ENCODE measurements around the gene TMEM117.

TMEM117 gene

GRCh38 chr12:44357494-44357893 lies 521.6 kb downstream of the TMEM117 start:
- POLR2A ChIA-PET = no interaction called here
- Histone ChIP-seq H3K9me3 (ENCODE audit: control insufficient read depth, insufficient read depth, low read depth, low read length) (no peaks in the 10 kb centered on the region), H3K36me3 (ENCODE audit: control insufficient read depth in 2 of 2, insufficient read depth in 1 of 2, low read length in 2 of 2) (no peaks in the 10 kb centered on the region), H3K27ac (ENCODE audit: extremely low read depth, low read depth, low read length) (no peak overlapping the region), H3K4me3 (ENCODE audit: low read depth, low read length) (no peak overlapping the region), H3K4me1 (ENCODE audit: control insufficient read depth, insufficient read depth, low read length) (0 out of 2 replicates have a peak, but pooled peaks cover 2% of the 10 kb centered on the region)
- CTCF ChIA-PET = interaction anchor here (0.5 to 0.9 kb wide), 2 partner anchors 253 to 356 kb away, joined by 3 read pairs; no protein-coding TSS in a partner anchor
- TF ChIP-seq ZNF223 (tag by site-specific recombination; IDR thresholded peaks at IDR 0.05) = no peak
- no peak for TF ChIP-seq KLF16 (tag by site-specific recombination; IDR thresholded peaks at IDR 0.05)
- no peak for TF ChIP-seq ZNF311 (tag by site-specific recombination; IDR thresholded peaks at IDR 0.05; ENCODE audit: borderline replicate concordance)
- TF ChIP-seq ZNF2 (tag by site-specific recombination; IDR thresholded peaks at IDR 0.05) = no peak
- no peak for TF ChIP-seq ZNF473 (tag by site-specific recombination; IDR thresholded peaks at IDR 0.05)
- no peak for TF ChIP-seq ZNF707 (tag by site-specific recombination; IDR thresholded peaks at IDR 0.05)
- no peak for TF ChIP-seq ZNF114 (tag by site-specific recombination; IDR thresholded peaks at IDR 0.05)
- TF ChIP-seq SETDB1 (IDR thresholded peaks at IDR 0.05; ENCODE audit: insufficient read length, low read length) = no peak
- no peak for TF ChIP-seq ZNF549 (tag by site-specific recombination; IDR thresholded peaks at IDR 0.05)
- no peak for TF ChIP-seq ZNF133 (tag by site-specific recombination; IDR thresholded peaks at IDR 0.05)
- TF ChIP-seq, protein P1, sequence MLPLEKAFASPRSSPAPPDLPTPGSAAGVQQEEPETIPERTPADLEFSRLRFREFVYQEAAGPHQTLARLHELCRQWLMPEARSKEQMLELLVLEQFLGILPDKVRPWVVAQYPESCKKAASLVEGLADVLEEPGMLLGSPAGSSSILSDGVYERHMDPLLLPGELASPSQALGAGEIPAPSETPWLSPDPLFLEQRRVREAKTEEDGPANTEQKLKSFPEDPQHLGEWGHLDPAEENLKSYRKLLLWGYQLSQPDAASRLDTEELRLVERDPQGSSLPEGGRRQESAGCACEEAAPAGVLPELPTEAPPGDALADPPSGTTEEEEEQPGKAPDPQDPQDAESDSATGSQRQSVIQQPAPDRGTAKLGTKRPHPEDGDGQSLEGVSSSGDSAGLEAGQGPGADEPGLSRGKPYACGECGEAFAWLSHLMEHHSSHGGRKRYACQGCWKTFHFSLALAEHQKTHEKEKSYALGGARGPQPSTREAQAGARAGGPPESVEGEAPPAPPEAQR (tag by site-specific recombination; IDR thresholded peaks at IDR 0.05) = no peak
- no peak for TF ChIP-seq ZNF510 (tag by site-specific recombination; IDR thresholded peaks at IDR 0.05; ENCODE audit: insufficient replicate concordance)
- no peak for TF ChIP-seq PRDM1 (tag by site-specific recombination; IDR thresholded peaks at IDR 0.05)
- TF ChIP-seq, protein P2, sequence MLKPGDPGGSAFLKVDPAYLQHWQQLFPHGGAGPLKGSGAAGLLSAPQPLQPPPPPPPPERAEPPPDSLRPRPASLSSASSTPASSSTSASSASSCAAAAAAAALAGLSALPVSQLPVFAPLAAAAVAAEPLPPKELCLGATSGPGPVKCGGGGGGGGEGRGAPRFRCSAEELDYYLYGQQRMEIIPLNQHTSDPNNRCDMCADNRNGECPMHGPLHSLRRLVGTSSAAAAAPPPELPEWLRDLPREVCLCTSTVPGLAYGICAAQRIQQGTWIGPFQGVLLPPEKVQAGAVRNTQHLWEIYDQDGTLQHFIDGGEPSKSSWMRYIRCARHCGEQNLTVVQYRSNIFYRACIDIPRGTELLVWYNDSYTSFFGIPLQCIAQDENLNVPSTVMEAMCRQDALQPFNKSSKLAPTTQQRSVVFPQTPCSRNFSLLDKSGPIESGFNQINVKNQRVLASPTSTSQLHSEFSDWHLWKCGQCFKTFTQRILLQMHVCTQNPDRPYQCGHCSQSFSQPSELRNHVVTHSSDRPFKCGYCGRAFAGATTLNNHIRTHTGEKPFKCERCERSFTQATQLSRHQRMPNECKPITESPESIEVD (tag by site-specific recombination; IDR thresholded peaks at IDR 0.05) = no peak
- TF ChIP-seq ZFHX2 (tag by site-specific recombination; conservative IDR thresholded peaks at IDR 0.05) = no peak
- no peak for TF ChIP-seq ZIC2 (tag by site-specific recombination; IDR thresholded peaks at IDR 0.05)
- TF ChIP-seq ZNF423 (tag by site-specific recombination; IDR thresholded peaks at IDR 0.05) = no peak
- no peak for TF ChIP-seq SP3 (tag by site-specific recombination; IDR thresholded peaks at IDR 0.05)
- no peak for TF ChIP-seq ZNF664 (tag by site-specific recombination; IDR thresholded peaks at IDR 0.05)

DNA sequence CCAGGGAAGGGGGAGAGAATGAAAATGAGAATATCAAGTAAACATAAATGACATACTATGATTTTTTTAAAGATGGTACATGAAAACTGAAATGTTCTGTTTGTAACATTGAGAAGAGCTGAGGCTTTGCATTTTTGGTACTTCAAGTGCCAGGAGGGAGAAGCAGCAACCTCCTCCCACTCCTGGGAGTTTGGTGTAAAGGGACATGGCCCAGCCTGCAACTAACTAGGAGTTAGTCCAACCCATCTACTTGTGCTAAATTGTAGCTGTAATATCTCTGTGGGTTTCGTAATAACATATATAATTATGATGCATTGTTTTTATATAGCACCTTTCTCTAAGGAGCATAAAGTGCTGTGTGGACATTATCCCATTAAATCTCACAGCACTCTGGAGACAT lies 522.8 kb downstream of the TMEM117 start:
- POLR2A ChIA-PET = no interaction called here
- H3K4me1 ChIP-seq (ENCODE audit: control insufficient read depth, insufficient read depth, low read length) = 0 out of 2 replicates have a peak, but pooled peaks cover 2% of the 10 kb centered on the region
- no peak overlapping the region for H3K27ac ChIP-seq (ENCODE audit: extremely low read depth, low read depth, low read length)
- no peak overlapping the region for H3K4me3 ChIP-seq (ENCODE audit: low read depth, low read length)
- CTCF ChIA-PET = no interaction called here
- H3K36me3 ChIP-seq (ENCODE audit: control insufficient read depth in 2 of 2, insufficient read depth in 1 of 2, low read length in 2 of 2) = no peaks in the 10 kb centered on the region
- no peaks in the 10 kb centered on the region for H3K9me3 ChIP-seq (ENCODE audit: control insufficient read depth, insufficient read depth, low read depth, low read length)
- no peak for TF ChIP-seq MYNN (tag by site-specific recombination; IDR thresholded peaks at IDR 0.05; ENCODE audit: borderline replicate concordance)
- TF ChIP-seq ZBTB26 (tag by site-specific recombination; optimal IDR thresholded peaks at IDR 0.05) = no peak
- TF ChIP-seq ZNF426 (tag by site-specific recombination; IDR thresholded peaks at IDR 0.05) = no peak
- no peak for TF ChIP-seq MZF1 (tag by site-specific recombination; IDR thresholded peaks at IDR 0.05; ENCODE audit: borderline replicate concordance)
- no peak for TF ChIP-seq ZBTB48 (tag by site-specific recombination; IDR thresholded peaks at IDR 0.05)
- TF ChIP-seq ZNF394 (tag by site-specific recombination; IDR thresholded peaks at IDR 0.05; ENCODE audit: borderline replicate concordance) = no peak
- no peak for TF ChIP-seq ZNF133 (tag by site-specific recombination; IDR thresholded peaks at IDR 0.05)
- TF ChIP-seq ZNF324 (tag by site-specific recombination; IDR thresholded peaks at IDR 0.05) = no peak
- no peak for TF ChIP-seq ZNF707 (tag by site-specific recombination; IDR thresholded peaks at IDR 0.05)
- no peak for TF ChIP-seq BCL11B (tag by site-specific recombination; IDR thresholded peaks at IDR 0.05; ENCODE audit: low read depth)
- TF ChIP-seq ZNF473 (tag by site-specific recombination; IDR thresholded peaks at IDR 0.05) = no peak
- no peak for TF ChIP-seq ZNF146 (tag by site-specific recombination; IDR thresholded peaks at IDR 0.05)
- no peak for TF ChIP-seq MEIS1 (CRISPR knock-in tag; IDR thresholded peaks at IDR 0.05; ENCODE audit: borderline replicate concordance)
- TF ChIP-seq, protein P3, sequence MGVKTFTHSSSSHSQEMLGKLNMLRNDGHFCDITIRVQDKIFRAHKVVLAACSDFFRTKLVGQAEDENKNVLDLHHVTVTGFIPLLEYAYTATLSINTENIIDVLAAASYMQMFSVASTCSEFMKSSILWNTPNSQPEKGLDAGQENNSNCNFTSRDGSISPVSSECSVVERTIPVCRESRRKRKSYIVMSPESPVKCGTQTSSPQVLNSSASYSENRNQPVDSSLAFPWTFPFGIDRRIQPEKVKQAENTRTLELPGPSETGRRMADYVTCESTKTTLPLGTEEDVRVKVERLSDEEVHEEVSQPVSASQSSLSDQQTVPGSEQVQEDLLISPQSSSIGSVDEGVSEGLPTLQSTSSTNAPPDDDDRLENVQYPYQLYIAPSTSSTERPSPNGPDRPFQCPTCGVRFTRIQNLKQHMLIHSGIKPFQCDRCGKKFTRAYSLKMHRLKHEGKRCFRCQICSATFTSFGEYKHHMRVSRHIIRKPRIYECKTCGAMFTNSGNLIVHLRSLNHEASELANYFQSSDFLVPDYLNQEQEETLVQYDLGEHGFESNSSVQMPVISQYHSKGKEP (tag by site-specific recombination; IDR thresholded peaks at IDR 0.05) = no peak
- TF ChIP-seq ZNF660 (tag by site-specific recombination; IDR thresholded peaks at IDR 0.05) = no peak
- TF ChIP-seq ZNF621 (tag by site-specific recombination; IDR thresholded peaks at IDR 0.05) = no peak
- TF ChIP-seq ZNF747 (tag by site-specific recombination; IDR thresholded peaks at IDR 0.05) = no peak
